ELR (cell line): ENCODE data around the gene IQCK.
A peak's percentile ranks its signal among the peaks of the same experiment; 100 is the strongest.
"Not testable (repeated sequence)": the region's sequence is repeated elsewhere in the genome, so short reads cannot be mapped to it uniquely, and the experiment has no call there.

Source experiments
- DNase-seq: peaks from one replicate; pipeline ENCODE4 v3.0.0-alpha.2; 2015; ENCODE audit warnings: low read depth

The IQCK gene

GRCh38 chr16:19717741-19718623 lies at the start of gene IQCK, which contains the start of gene KNOP1:
IQCK (plus strand) TSS chr16:19718271; CDS start chr16:19718307, 36 bp downstream.
KNOP1 (minus strand) TSS chr16:19718227; CDS start chr16:19715035, 3,192 bp downstream.
- DNase-seq: peak; percentile 90

GRCh38 chr16:19672378-19672777 lies 45.7 kb upstream of the IQCK start:
- DNase-seq: no peak

- no peak for DNase-seq
These were observed 43.6 kb upstream of the IQCK start for GRCh38 chr16:19674485-19674884.

- DNase-seq: no peak
These were observed 40.7 kb upstream of the IQCK start for GRCh38 chr16:19677402-19677801.

- DNase-seq: no peak
These were observed 39.3 kb upstream of the IQCK start for GRCh38 chr16:19678804-19679203.

GRCh38 chr16:19679281-19679680 lies 38.8 kb upstream of the IQCK start:
- not testable (repeated sequence) for DNase-seq

GRCh38 chr16:19680881-19681340 lies 37.2 kb upstream of the IQCK start:
- no peak for DNase-seq

GRCh38 chr16:19681637-19682036 lies 36.4 kb upstream of the IQCK start:
- DNase-seq: no peak

GRCh38 chr16:19683453-19684236 lies 34.4 kb upstream of the IQCK start:
- DNase-seq: no peak

- no peak for DNase-seq
These were observed 32.9 kb upstream of the IQCK start for GRCh38 chr16:19685176-19685575.

GRCh38 chr16:19687279-19687678 lies 30.8 kb upstream of the IQCK start:
- DNase-seq: no peak

- DNase-seq: no peak
These were observed 29.6 kb upstream of the IQCK start for GRCh38 chr16:19688396-19689024.

GRCh38 chr16:19689342-19689741 lies 28.7 kb upstream of the IQCK start:
- no peak for DNase-seq

GRCh38 chr16:19690196-19690595 lies 27.9 kb upstream of the IQCK start:
- no peak for DNase-seq

GRCh38 chr16:19691161-19691711 lies 26.8 kb upstream of the IQCK start:
- peak; percentile 45 for DNase-seq

GRCh38 chr16:19694989-19695388 lies 23.1 kb upstream of the IQCK start:
- DNase-seq: no peak

GRCh38 chr16:19696328-19696727 lies 21.7 kb upstream of the IQCK start:
- DNase-seq: peak; percentile 73

GRCh38 chr16:19696961-19697360 lies 21.1 kb upstream of the IQCK start:
- no peak for DNase-seq

GRCh38 chr16:19697756-19698318 lies 20.2 kb upstream of the IQCK start:
- no peak for DNase-seq

GRCh38 chr16:19698480-19699465 lies 19.3 kb upstream of the IQCK start:
- no peak for DNase-seq
